Neural cell (in vitro differentiated cells): ENCODE data around the gene TXNRD3. TPM values are rescaled to one million over a fixed set of nuclear protein-coding genes. Genes with fewer than 3 reads are reported as not detected.

Source experiments
- H2AFZ ChIP-seq: fragments of 200-600, 300-800 bp; sonication (generic), shearing (Covaris generic); 2 replicates; pipeline ENCODE4 v1.6.0; 2014; ENCODE audit warnings: low read depth, mild to moderate bottlenecking, antibody characterized with exemption, low read length, moderate library complexity
- H3F3A ChIP-seq: fragments of 200-600 bp; shearing (Covaris generic); 2 replicates; pipeline ENCODE4 v1.6.1; 2016; ENCODE audit warnings: mild to moderate bottlenecking, moderate library complexity, mixed read lengths, antibody characterized with exemption, low read length; ENCODE audit not compliant: insufficient read depth, poor library complexity, severe bottlenecking
- H3K27ac ChIP-seq: fragments of 200-600, 300-800 bp; sonication (generic), shearing (Covaris generic); 2 replicates; pipeline ENCODE4 v1.5.1; 2014; ENCODE audit warnings: mild to moderate bottlenecking, low read length, moderate library complexity
- H3K27me3 ChIP-seq: fragments of 300-800, 200-600 bp; sonication (generic), shearing (Covaris generic); 2 replicates; pipeline ENCODE4 v1.6.0; 2014; ENCODE audit warnings: mild to moderate bottlenecking, low read depth, low read length, moderate library complexity; ENCODE audit not compliant: insufficient read depth
- H3K36me3 ChIP-seq: fragments of 300-800, 200-600 bp; sonication (generic), shearing (Covaris generic); 2 replicates; pipeline ENCODE4 v1.5.1; 2014; ENCODE audit warnings: mild to moderate bottlenecking, antibody characterized with exemption, low read length, moderate library complexity; ENCODE audit not compliant: insufficient read depth
- H3K4me2 ChIP-seq: fragments of 300-800, 200-600 bp; sonication (generic), shearing (Covaris generic); 2 replicates; pipeline ENCODE4 v1.6.0; 2014; ENCODE audit warnings: mild to moderate bottlenecking, low read length
- H3K4me3 ChIP-seq: fragments of 300-800, 200-600 bp; sonication (generic), shearing (Covaris generic); 2 replicates; pipeline ENCODE4 v1.5.1; 2014; ENCODE audit warnings: mild to moderate bottlenecking, low read length, moderate library complexity
- H3K79me2 ChIP-seq: fragments of 200-600 bp; shearing (Covaris generic); replicated peaks from 2 replicates; pipeline ENCODE4 v1.6.0; 2014; ENCODE audit warnings: mild to moderate bottlenecking, low read length, moderate library complexity; ENCODE audit not compliant: insufficient read depth
- H3K9ac ChIP-seq: fragments of 300-800, 200-600 bp; sonication (generic), shearing (Covaris generic); 2 replicates; pipeline ENCODE4 v1.6.1; 2016; ENCODE audit warnings: mild to moderate bottlenecking, low read length, mixed read lengths
- H3K9me2 ChIP-seq: fragments of 200-600 bp; shearing (Covaris generic); 2 replicates; pipeline ENCODE4 v1.6.1; 2016; ENCODE audit warnings: mild to moderate bottlenecking, low read length, mixed read lengths; ENCODE audit not compliant: insufficient read depth
- H3K9me3 ChIP-seq: fragments of 200-600, 300-800 bp; sonication (generic), shearing (Covaris generic); 2 replicates; pipeline ENCODE4 v1.6.1; 2016; ENCODE audit warnings: mild to moderate bottlenecking, mixed run types, low read length, moderate library complexity, mixed read lengths
- H4K20me1 ChIP-seq: fragments of 200-600 bp; shearing (Covaris generic); 2 replicates; pipeline ENCODE4 v1.6.1; 2016; ENCODE audit warnings: mild to moderate bottlenecking, mixed run types; ENCODE audit not compliant: insufficient read depth
- CTCF ChIP-seq: fragments of 450-650 bp; IDR thresholded peaks from 2 replicates; pipeline ENCODE4 v1.5.1; 2014; ENCODE audit warnings: antibody characterized with exemption, mild to moderate bottlenecking, moderate library complexity; ENCODE audit not compliant: poor library complexity, severe bottlenecking
- EP300 ChIP-seq: fragments of 450-650 bp; conservative IDR thresholded peaks from 2 replicates; pipeline ENCODE4 v1.6.1; 2014; ENCODE audit warnings: antibody characterized with exemption, mild to moderate bottlenecking, moderate library complexity; ENCODE audit not compliant: poor library complexity, severe bottlenecking
- EZH2 ChIP-seq: fragments of 200-600, 300-800 bp; shearing (Covaris generic), sonication (generic); IDR thresholded peaks from 2 replicates; pipeline ENCODE4 v1.6.1; 2014; ENCODE audit warnings: antibody characterized with exemption, low read length, borderline replicate concordance, mild to moderate bottlenecking; ENCODE audit not compliant: insufficient read depth, poor library complexity, severe bottlenecking
- MXI1 ChIP-seq: fragments of 450-650 bp; conservative IDR thresholded peaks from 2 replicates; pipeline ENCODE4 v1.6.1; 2014; ENCODE audit warnings: antibody characterized with exemption, mild to moderate bottlenecking; ENCODE audit not compliant: poor library complexity, severe bottlenecking
- POLR2AphosphoS5 ChIP-seq: IDR thresholded peaks from 2 replicates; pipeline ENCODE4 v1.6.1; 2012
- RAD21 ChIP-seq: fragments of 450-650 bp; conservative IDR thresholded peaks from 2 replicates; pipeline ENCODE4 v1.6.1; 2014; ENCODE audit warnings: antibody characterized with exemption, mild to moderate bottlenecking, moderate library complexity
- SMC3 ChIP-seq: fragments of 450-650 bp; conservative IDR thresholded peaks from 2 replicates; pipeline ENCODE4 v1.6.1; 2014; ENCODE audit warnings: antibody characterized with exemption, mild to moderate bottlenecking, moderate library complexity; ENCODE audit not compliant: poor library complexity
- TAF1 ChIP-seq: IDR thresholded peaks from 2 replicates; pipeline ENCODE4 v1.6.1; 2012; ENCODE audit warnings: low read depth
- polyA plus RNA-seq: library from polyadenylated mRNA; depleted of rRNA; stranded (reverse); fragments of >200 nt; gene quantifications from 2 replicates; pipeline ENCODE4 v1.2.3, GENCODE V29; 2014
- TF ChIP-seq, protein P1 (sequence below): IDR thresholded peaks from 2 replicates; pipeline ENCODE4 v1.6.1; 2012; ENCODE audit warnings: borderline replicate concordance

The TXNRD3 gene
- polyA plus RNA-seq, 1 donor from 2014 or later = 2.2 TPM

DNA sequence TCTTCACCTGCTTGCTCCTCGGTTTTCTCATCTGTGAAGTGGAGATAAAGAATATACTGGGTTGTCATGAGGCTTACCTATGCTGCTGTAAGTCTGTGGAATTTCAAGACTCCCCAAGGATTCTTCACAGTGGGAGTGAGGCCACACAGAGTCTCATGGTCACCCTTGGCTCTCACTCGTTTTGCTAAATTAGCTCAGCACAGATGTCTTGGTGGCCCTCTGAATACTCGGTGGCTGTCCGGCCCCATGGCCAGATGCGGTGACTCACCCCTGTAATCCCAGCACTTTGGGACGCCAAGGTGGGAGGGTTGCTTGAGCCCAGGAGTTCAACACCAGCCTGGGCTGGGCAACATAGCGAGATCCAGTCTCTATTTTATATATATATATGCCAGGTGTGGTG is 44.1 kb upstream of the TXNRD3 start:
- Histone ChIP-seq H3K4me2 (no peak overlapping the region), H3K27ac (no peak overlapping the region), H3K9me2 (no peaks in the 10 kb centered on the region), H3K9me3 (no peaks in the 10 kb centered on the region), H3K36me3 (no peaks in the 10 kb centered on the region), H3K4me3 (no peak overlapping the region), H3F3A (peaks cover 4% of the 10 kb centered on the region), H3K27me3 (no peaks in the 10 kb centered on the region), H4K20me1 (no peaks in the 10 kb centered on the region), H2AFZ (no peak overlapping the region), H3K9ac (no peak overlapping the region), H3K79me2 (no peaks in the 10 kb centered on the region)
- TF ChIP-seq MXI1 (no peak), EP300 (no peak), RAD21 (no peak), SMC3 (no peak), EZH2 (no peak), POLR2AphosphoS5 (no peak), TAF1 (no peak), CTCF (no peak)
- TF ChIP-seq, protein P1, sequence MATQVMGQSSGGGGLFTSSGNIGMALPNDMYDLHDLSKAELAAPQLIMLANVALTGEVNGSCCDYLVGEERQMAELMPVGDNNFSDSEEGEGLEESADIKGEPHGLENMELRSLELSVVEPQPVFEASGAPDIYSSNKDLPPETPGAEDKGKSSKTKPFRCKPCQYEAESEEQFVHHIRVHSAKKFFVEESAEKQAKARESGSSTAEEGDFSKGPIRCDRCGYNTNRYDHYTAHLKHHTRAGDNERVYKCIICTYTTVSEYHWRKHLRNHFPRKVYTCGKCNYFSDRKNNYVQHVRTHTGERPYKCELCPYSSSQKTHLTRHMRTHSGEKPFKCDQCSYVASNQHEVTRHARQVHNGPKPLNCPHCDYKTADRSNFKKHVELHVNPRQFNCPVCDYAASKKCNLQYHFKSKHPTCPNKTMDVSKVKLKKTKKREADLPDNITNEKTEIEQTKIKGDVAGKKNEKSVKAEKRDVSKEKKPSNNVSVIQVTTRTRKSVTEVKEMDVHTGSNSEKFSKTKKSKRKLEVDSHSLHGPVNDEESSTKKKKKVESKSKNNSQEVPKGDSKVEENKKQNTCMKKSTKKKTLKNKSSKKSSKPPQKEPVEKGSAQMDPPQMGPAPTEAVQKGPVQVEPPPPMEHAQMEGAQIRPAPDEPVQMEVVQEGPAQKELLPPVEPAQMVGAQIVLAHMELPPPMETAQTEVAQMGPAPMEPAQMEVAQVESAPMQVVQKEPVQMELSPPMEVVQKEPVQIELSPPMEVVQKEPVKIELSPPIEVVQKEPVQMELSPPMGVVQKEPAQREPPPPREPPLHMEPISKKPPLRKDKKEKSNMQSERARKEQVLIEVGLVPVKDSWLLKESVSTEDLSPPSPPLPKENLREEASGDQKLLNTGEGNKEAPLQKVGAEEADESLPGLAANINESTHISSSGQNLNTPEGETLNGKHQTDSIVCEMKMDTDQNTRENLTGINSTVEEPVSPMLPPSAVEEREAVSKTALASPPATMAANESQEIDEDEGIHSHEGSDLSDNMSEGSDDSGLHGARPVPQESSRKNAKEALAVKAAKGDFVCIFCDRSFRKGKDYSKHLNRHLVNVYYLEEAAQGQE = no peak

DNA sequence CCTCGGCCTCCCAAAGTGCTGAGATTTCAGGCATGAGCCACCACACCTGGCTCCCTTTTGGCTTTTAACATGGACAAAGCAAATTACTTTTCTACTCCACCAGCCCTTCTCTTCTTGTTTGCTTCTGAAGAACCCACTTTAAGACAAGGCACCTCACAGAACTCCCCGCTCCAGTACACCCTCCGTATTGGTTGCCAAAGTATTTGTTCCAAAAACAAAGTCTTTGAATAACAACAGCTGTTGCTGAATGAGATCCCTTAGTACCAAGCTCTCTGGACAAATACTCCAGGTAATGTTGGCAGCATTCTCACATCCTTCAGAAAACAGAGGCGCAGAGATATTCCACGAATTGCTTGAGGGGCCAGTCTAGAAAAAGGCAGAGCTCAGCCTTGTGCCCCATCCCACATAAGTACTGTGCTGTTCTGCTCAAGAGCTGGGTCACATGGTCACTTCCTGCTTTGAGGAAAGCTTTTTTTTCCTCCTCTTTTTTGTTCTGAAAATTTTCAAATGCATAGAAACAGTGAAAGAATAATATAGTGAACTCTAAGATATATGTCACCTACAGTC is 41.9 kb upstream of the TXNRD3 start:
- Histone ChIP-seq H3K9ac (no peak overlapping the region), H4K20me1 (no peaks in the 10 kb centered on the region), H3K36me3 (no peaks in the 10 kb centered on the region), H2AFZ (no peak overlapping the region), H3F3A (no peaks in the 10 kb centered on the region), H3K4me2 (no peak overlapping the region), H3K27ac (no peak overlapping the region), H3K4me3 (no peak overlapping the region), H3K9me2 (no peaks in the 10 kb centered on the region), H3K79me2 (no peaks in the 10 kb centered on the region), H3K9me3 (no peaks in the 10 kb centered on the region), H3K27me3 (no peaks in the 10 kb centered on the region)
- no peak for TF ChIP-seq POLR2AphosphoS5
- TF ChIP-seq, protein P1 = no peak
- TF ChIP-seq EP300 = no peak
- no peak for TF ChIP-seq EZH2
- no peak for TF ChIP-seq CTCF
